Activated CD8-positive, alpha-beta memory T cell treated with anti-CD3 and anti-CD28 coated beads, Interleukin-2, amount 10 ng/mL, durations not matched to agents 7 days and 5 days (primary cell): ENCODE data around the gene OR5V1. TPM values are rescaled to one million over a fixed set of nuclear protein-coding genes. Genes with fewer than 3 reads are reported as not detected.
"Not testable (repeated sequence)": the region's sequence is repeated elsewhere in the genome, so short reads cannot be mapped to it uniquely, and the experiment has no call there.

Experiments
- ATAC-seq: fragments of 150-1000 bp; cut with Tn5 transposase; one replicate; pipeline ENCODE4 v1.10.0; 2021; ENCODE audit warnings: moderate library complexity
- CTCF ChIA-PET: fragments of 350-600 bp; sonication (Branson Sonifier 250); formaldehyde crosslinking; loops from one replicate; lab custom pipeline; 2021; ENCODE audit warnings: antibody characterized with exemption; lab: Charles Lee
- DNase-seq: peaks from one replicate; pipeline ENCODE4 v3.0.0-alpha.2; 2020
- H3K27ac Mint-ChIP-seq: one replicate; pipeline ENCODE4 v1.8.0; 2021; ENCODE audit warnings: mild to moderate bottlenecking, mixed read lengths
- H3K27me3 Mint-ChIP-seq: one replicate; pipeline ENCODE4 v1.8.0; 2021; ENCODE audit warnings: mixed read lengths
- H3K36me3 Mint-ChIP-seq: one replicate; pipeline ENCODE4 v1.8.0; 2021; ENCODE audit warnings: mild to moderate bottlenecking, mixed read lengths
- H3K4me1 Mint-ChIP-seq: one replicate; pipeline ENCODE4 v1.8.0; 2021; ENCODE audit warnings: mixed read lengths
- H3K4me3 Mint-ChIP-seq: one replicate; pipeline ENCODE4 v1.8.0; 2021; ENCODE audit warnings: mild to moderate bottlenecking, moderate library complexity, mixed read lengths
- H3K9me3 Mint-ChIP-seq: one replicate; pipeline ENCODE4 v1.8.0; 2022; ENCODE audit warnings: low read depth, mixed read lengths
- total RNA-seq, 2 experiments: library from RNA; stranded (reverse); gene quantifications; one replicate each; pipeline ENCODE4 v1.2.3, GENCODE V29; 2021

The OR5V1 gene
- total RNA-seq, 2 experiments from 2014 or later, result not detected

GRCh38 chr6:29323332-29323731 lies 45.3 kb downstream of the OR5V1 start:
- DNase-seq, CTCF ChIA-PET, ATAC-seq, H3K27ac Mint-ChIP-seq, H3K9me3 Mint-ChIP-seq, H3K4me3 Mint-ChIP-seq, H3K4me1 Mint-ChIP-seq, H3K36me3 Mint-ChIP-seq: not testable (repeated sequence)
- H3K27me3 Mint-ChIP-seq, result peaks cover 10% of the 10 kb centered on the region

GRCh38 chr6:29319931-29320330 lies 48.7 kb downstream of the OR5V1 start:
- Mint-ChIP-seq H3K9me3 (no peaks in the 10 kb centered on the region), H3K4me3 (no peak overlapping the region), H3K4me1 (no peaks in the 10 kb centered on the region), H3K27me3 (peaks cover 13% of the 10 kb centered on the region), H3K36me3 (no peaks in the 10 kb centered on the region), H3K27ac (no peak overlapping the region)
- CTCF ChIA-PET, result no interaction called here
- ATAC-seq (no peak), DNase-seq (no peak)

Other genes with a start within 250 kb of the OR5V1 start
- gene OR2J2, start 198.0 kb downstream of the OR5V1 start, total RNA-seq, result not detected
- not detected for gene OR14J1, start 67.2 kb downstream of the OR5V1 start, total RNA-seq
- not detected for gene OR12D3, start 6.4 kb upstream of the OR5V1 start, total RNA-seq
- gene OR12D2, start 26.8 kb upstream of the OR5V1 start, total RNA-seq, result not detected
- gene OR12D1, start 46.1 kb upstream of the OR5V1 start, total RNA-seq, result not detected
- gene OR10C1, start 70.4 kb upstream of the OR5V1 start, total RNA-seq, result not detected
- gene OR11A1, start 88.2 kb upstream of the OR5V1 start, total RNA-seq, result not detected
- gene OR2H1, start 88.3 kb upstream of the OR5V1 start, total RNA-seq, result not detected
- not detected for gene MAS1L, start 119.1 kb upstream of the OR5V1 start, total RNA-seq
- 1 to 10 TPM in 1 of 2 experiments, not detected in 1; 1.6 TPM for gene UBD, start 190.9 kb upstream of the OR5V1 start, total RNA-seq
- gene OR2H2, start 216.3 kb upstream of the OR5V1 start, total RNA-seq, result not detected